DOHH2 (cell line): ENCODE results near the gene RPTOR.

Source experiments
- CTCF ChIP-seq: fragments of 200-600 bp; sonication (generic); IDR thresholded peaks from one replicate; pipeline ENCODE4 v1.5.1; 2014; ENCODE audit warnings: antibody characterized with exemption, mild to moderate bottlenecking, low read depth, low read length; ENCODE audit not compliant: poor library complexity, severe bottlenecking
- EZH2phosphoT487 ChIP-seq: fragments of 200-600 bp; sonication (generic); IDR thresholded peaks from 2 replicates; pipeline ENCODE4 v1.6.1; 2017; ENCODE audit warnings: borderline replicate concordance, mild to moderate bottlenecking, antibody characterized with exemption, low read length, moderate library complexity, mixed read lengths

GRCh38 chr17:80996422-80997305 is 452.0 kb downstream of the RPTOR start:
- TF ChIP-seq EZH2phosphoT487 (no peak), CTCF (no peak)
